WTC11 (cell line): Measurements from ENCODE around the gene GRID2. TPM values are rescaled to one million over a fixed set of nuclear protein-coding genes. Genes with fewer than 3 reads are reported as not detected.

Experiments used
- ATAC-seq: fragments of 200-7000 bp; cut with Tn5 transposase; 2 replicates; pipeline ENCODE4 v1.10.0; 2021; ENCODE audit warnings: mild to moderate bottlenecking, moderate library complexity
- CTCF ChIA-PET: fragments of 300-600 bp; sonication (Branson Sonifier 250); formaldehyde crosslinking; loops from one replicate; lab custom pipeline; 2021; ENCODE audit warnings: antibody characterized with exemption; lab: Charles Lee
- POLR2A ChIA-PET: fragments of 350-600 bp; sonication (Branson Sonifier 250); formaldehyde crosslinking; loops from one replicate; lab custom pipeline; 2021; ENCODE audit warnings: antibody characterized with exemption; lab: Charles Lee
- DNase-seq: peaks from one replicate; pipeline ENCODE4 v3.0.0; 2021; ENCODE audit warnings: low spot score
- H3K27ac Mint-ChIP-seq: 2 replicates; pipeline ENCODE4 v1.8.0; 2021; ENCODE audit warnings: mixed read lengths
- H3K27me3 Mint-ChIP-seq: 2 replicates; pipeline ENCODE4 v1.8.0; 2021; ENCODE audit warnings: low read depth, mild to moderate bottlenecking, moderate library complexity, mixed read lengths
- H3K36me3 Mint-ChIP-seq: 2 replicates; pipeline ENCODE4 v1.8.0; 2021; ENCODE audit warnings: mixed read lengths
- H3K4me1 Mint-ChIP-seq: 2 replicates; pipeline ENCODE4 v1.8.0; 2022; ENCODE audit warnings: mixed read lengths
- H3K4me3 Mint-ChIP-seq: 2 replicates; pipeline ENCODE4 v1.8.0; 2021; ENCODE audit warnings: mild to moderate bottlenecking, moderate library complexity, mixed read lengths
- H3K9me3 Mint-ChIP-seq: 2 replicates; pipeline ENCODE4 v1.8.0; 2021; ENCODE audit warnings: mixed read lengths
- AR ChIP-seq: fragments of 250-450 bp; sonication (Bioruptor Pico); IDR thresholded peaks from 2 replicates; pipeline ENCODE4 v1.9.0; 2021; ENCODE audit warnings: mild to moderate bottlenecking
- ATF2 ChIP-seq: sonication (generic); formaldehyde crosslinking; IDR thresholded peaks from 2 replicates; pipeline ENCODE4 v1.8.1; 2022; ENCODE audit warnings: low read depth, missing genetic modification reagents, borderline replicate concordance
- E2F5 ChIP-seq: sonication (generic); formaldehyde crosslinking; IDR thresholded peaks from 2 replicates; pipeline ENCODE4 v1.8.1; 2022; ENCODE audit warnings: mild to moderate bottlenecking, moderate library complexity, missing genetic modification reagents
- ERG ChIP-seq: fragments of 250-450 bp; sonication (Bioruptor Pico); IDR thresholded peaks from 2 replicates; pipeline ENCODE4 v1.8.0; 2021; ENCODE audit warnings: mild to moderate bottlenecking
- FOXP4 ChIP-seq: sonication (generic); formaldehyde crosslinking; IDR thresholded peaks from 2 replicates; pipeline ENCODE4 v1.8.0; 2022; ENCODE audit warnings: mild to moderate bottlenecking, missing genetic modification reagents
- HMGXB4 ChIP-seq: sonication (generic); formaldehyde crosslinking; IDR thresholded peaks from 2 replicates; pipeline ENCODE4 v1.8.1; 2023; ENCODE audit warnings: mild to moderate bottlenecking, moderate library complexity, missing genetic modification reagents
- MAX ChIP-seq: sonication (generic); formaldehyde crosslinking; IDR thresholded peaks from 2 replicates; pipeline ENCODE4 v1.8.0; 2022; ENCODE audit warnings: mild to moderate bottlenecking, missing genetic modification reagents
- NFATC4 ChIP-seq: fragments of 250-450 bp; sonication (Bioruptor Pico); IDR thresholded peaks from 2 replicates; pipeline ENCODE4 v1.9.0; 2021; ENCODE audit warnings: mild to moderate bottlenecking
- NR2C2 ChIP-seq: sonication (generic); formaldehyde crosslinking; IDR thresholded peaks from 2 replicates; pipeline ENCODE4 v1.8.0; 2022; ENCODE audit warnings: mild to moderate bottlenecking, missing genetic modification reagents
- NR3C1 ChIP-seq: sonication (generic); formaldehyde crosslinking; conservative IDR thresholded peaks from 2 replicates; pipeline ENCODE4 v1.8.1; 2023; ENCODE audit warnings: low read depth, mild to moderate bottlenecking, missing genetic modification reagents
- TCF7 ChIP-seq: sonication (generic); formaldehyde crosslinking; IDR thresholded peaks from 2 replicates; pipeline ENCODE4 v1.8.0; 2022; ENCODE audit warnings: mild to moderate bottlenecking, low read depth, missing genetic modification reagents, moderate library complexity
- TEAD1 ChIP-seq: sonication (generic); formaldehyde crosslinking; IDR thresholded peaks from 2 replicates; pipeline ENCODE4 v1.8.0; 2022; ENCODE audit warnings: mild to moderate bottlenecking, missing genetic modification reagents
- ZBTB43 ChIP-seq: sonication (generic); formaldehyde crosslinking; IDR thresholded peaks from 2 replicates; pipeline ENCODE4 v1.8.1; 2023; ENCODE audit warnings: mild to moderate bottlenecking, missing genetic modification reagents
- ZNF232 ChIP-seq: sonication (generic); formaldehyde crosslinking; IDR thresholded peaks from 2 replicates; pipeline ENCODE4 v1.8.0; 2022; ENCODE audit warnings: mild to moderate bottlenecking, missing genetic modification reagents
- ZNF317 ChIP-seq: sonication (generic); formaldehyde crosslinking; IDR thresholded peaks from 2 replicates; pipeline ENCODE4 v1.8.1; 2023; ENCODE audit warnings: low read depth, mild to moderate bottlenecking, moderate library complexity, missing genetic modification reagents, borderline replicate concordance
- ZNF416 ChIP-seq: fragments of 250-450 bp; sonication (Bioruptor Pico); IDR thresholded peaks from 2 replicates; pipeline ENCODE4 v1.9.0; 2021; ENCODE audit warnings: mild to moderate bottlenecking, inconsistent platforms
- ZNF532 ChIP-seq: fragments of 250-450 bp; sonication (Bioruptor Pico); IDR thresholded peaks from 2 replicates; pipeline ENCODE4 v1.9.0; 2021; ENCODE audit warnings: mild to moderate bottlenecking, borderline replicate concordance
- ZSCAN18 ChIP-seq: fragments of 250-450 bp; sonication (Bioruptor Pico); IDR thresholded peaks from 2 replicates; pipeline ENCODE4 v2.1.2; 2022; ENCODE audit warnings: mild to moderate bottlenecking, moderate library complexity
- total RNA-seq: library from RNA; stranded (reverse); gene quantifications from 3 replicates; pipeline ENCODE4 v1.2.3, GENCODE V29; 2021

GRID2 gene
- total RNA-seq, 1 experiment from 2014 or later, result 26.8 TPM

- Mint-ChIP-seq H3K9me3 (no peaks in the 10 kb centered on the region), H3K27me3 (no peaks in the 10 kb centered on the region), H3K36me3 (no peaks in the 10 kb centered on the region), H3K27ac (no peak overlapping the region), H3K4me1 (no peaks in the 10 kb centered on the region), H3K4me3 (no peak overlapping the region)
- ATAC-seq, result no peak
- no peak for TF ChIP-seq NR3C1 (CRISPR knock-in tag)
- TF ChIP-seq ZSCAN18 (CRISPR knock-in tag), result no peak
- TF ChIP-seq MAX (CRISPR knock-in tag), result no peak
- no peak for TF ChIP-seq ZNF532
- TF ChIP-seq E2F5, result no peak
- TF ChIP-seq ERG (CRISPR knock-in tag), result no peak
- no peak for TF ChIP-seq TEAD1
- TF ChIP-seq FOXP4 (CRISPR knock-in tag), result no peak
- no peak for TF ChIP-seq NR2C2 (CRISPR knock-in tag)
- no peak for TF ChIP-seq TCF7
- no peak for TF ChIP-seq ZBTB43 (CRISPR knock-in tag)
- DNase-seq, result no peak
- ChIA-PET CTCF (no interaction called here), POLR2A (no interaction called here)
These were observed 522.0 kb downstream of the GRID2 start for GRCh38 chr4:92825791-92826190.

- CTCF ChIA-PET, result no interaction called here
- POLR2A ChIA-PET, result no interaction called here
- H3K9me3 Mint-ChIP-seq, result no peaks in the 10 kb centered on the region
- no peaks in the 10 kb centered on the region for H3K36me3 Mint-ChIP-seq
- no peaks in the 10 kb centered on the region for H3K27me3 Mint-ChIP-seq
- H3K27ac Mint-ChIP-seq, result no peak overlapping the region
- H3K4me1 Mint-ChIP-seq, result peaks cover 10% of the 10 kb centered on the region
- no peak overlapping the region for H3K4me3 Mint-ChIP-seq
- DNase-seq (no peak), ATAC-seq (no peak)
- no peak for TF ChIP-seq ATF2 (CRISPR knock-in tag)
- TF ChIP-seq NFATC4, result no peak
- TF ChIP-seq ZNF416, result no peak
- TF ChIP-seq ZNF317 (CRISPR knock-in tag), result no peak
- no peak for TF ChIP-seq AR
- TF ChIP-seq ZNF232, result no peak
- TF ChIP-seq HMGXB4 (CRISPR knock-in tag), result no peak
These were observed 527.0 kb downstream of the GRID2 start for GRCh38 chr4:92830771-92831170.
